GM23338 (cell line): ENCODE results near the gene MRPL22.
"Not testable (repeated sequence)": the region's sequence is repeated elsewhere in the genome, so short reads cannot be mapped to it uniquely, and the experiment has no call there.

Source experiments
- CREB1 ChIP-seq: fragments of 250-450 bp; sonication (Bioruptor Pico); IDR thresholded peaks from 2 replicates; pipeline ENCODE4 v1.5.0; 2020; ENCODE audit warnings: low read depth, mild to moderate bottlenecking, moderate library complexity
- EZH2 ChIP-seq: fragments of 200-600 bp; sonication (generic); IDR thresholded peaks from one replicate; pipeline ENCODE4 v1.8.0; 2017; ENCODE audit warnings: antibody characterized with exemption, mild to moderate bottlenecking, low read depth; ENCODE audit not compliant: unreplicated experiment
- EZH2phosphoT487 ChIP-seq: fragments of 200-600 bp; sonication (generic); IDR thresholded peaks from one replicate; pipeline ENCODE4 v1.8.1; 2018; ENCODE audit warnings: antibody characterized with exemption; ENCODE audit not compliant: unreplicated experiment
- JUNB ChIP-seq: IDR thresholded peaks from one replicate; pipeline ENCODE4 v1.6.1; 2016; ENCODE audit warnings: antibody characterized with exemption; ENCODE audit not compliant: unreplicated experiment
- POLR2AphosphoS5 ChIP-seq: IDR thresholded peaks from 2 replicates; pipeline ENCODE4 v1.6.1; 2016; ENCODE audit warnings: antibody characterized with exemption, low read depth
- TF ChIP-seq, protein P1 (sequence below), 2 experiments: fragments of 200-600 bp in 1 of 2; sonication (generic) in 1 of 2; conservative IDR thresholded peaks; 2 replicates each; pipeline versions ENCODE4 v1.5.1 to v1.6.1; 2016 to 2017; ENCODE audit warnings: antibody characterized with exemption in 2 of 2, low read depth in 2 of 2, mild to moderate bottlenecking in 2 of 2, moderate library complexity in 1 of 2
- TF ChIP-seq, protein P2 (sequence below): IDR thresholded peaks from one replicate; pipeline ENCODE4 v1.6.1; 2018; ENCODE audit warnings: antibody characterized with exemption; ENCODE audit not compliant: unreplicated experiment

DNA sequence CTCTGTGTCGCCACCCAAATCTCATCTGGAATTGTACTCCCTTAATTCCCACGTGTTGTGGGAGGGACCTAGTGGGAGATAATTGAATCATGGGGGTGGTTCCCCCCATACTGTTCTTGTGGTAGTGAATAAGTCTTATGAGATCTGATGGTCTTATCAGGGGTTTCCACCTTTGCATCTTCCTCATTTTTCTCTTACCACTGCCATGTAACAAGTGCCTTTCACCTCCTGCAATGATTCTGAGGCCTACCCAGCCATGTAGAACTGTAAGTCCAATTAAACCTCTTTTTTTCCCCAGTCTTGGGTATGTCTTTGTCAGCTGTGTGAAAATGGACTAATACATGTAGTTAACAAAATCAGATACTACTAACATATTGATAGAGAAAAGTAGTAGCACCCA is 37.4 kb downstream of the MRPL22 start:
- TF ChIP-seq, protein P1, sequence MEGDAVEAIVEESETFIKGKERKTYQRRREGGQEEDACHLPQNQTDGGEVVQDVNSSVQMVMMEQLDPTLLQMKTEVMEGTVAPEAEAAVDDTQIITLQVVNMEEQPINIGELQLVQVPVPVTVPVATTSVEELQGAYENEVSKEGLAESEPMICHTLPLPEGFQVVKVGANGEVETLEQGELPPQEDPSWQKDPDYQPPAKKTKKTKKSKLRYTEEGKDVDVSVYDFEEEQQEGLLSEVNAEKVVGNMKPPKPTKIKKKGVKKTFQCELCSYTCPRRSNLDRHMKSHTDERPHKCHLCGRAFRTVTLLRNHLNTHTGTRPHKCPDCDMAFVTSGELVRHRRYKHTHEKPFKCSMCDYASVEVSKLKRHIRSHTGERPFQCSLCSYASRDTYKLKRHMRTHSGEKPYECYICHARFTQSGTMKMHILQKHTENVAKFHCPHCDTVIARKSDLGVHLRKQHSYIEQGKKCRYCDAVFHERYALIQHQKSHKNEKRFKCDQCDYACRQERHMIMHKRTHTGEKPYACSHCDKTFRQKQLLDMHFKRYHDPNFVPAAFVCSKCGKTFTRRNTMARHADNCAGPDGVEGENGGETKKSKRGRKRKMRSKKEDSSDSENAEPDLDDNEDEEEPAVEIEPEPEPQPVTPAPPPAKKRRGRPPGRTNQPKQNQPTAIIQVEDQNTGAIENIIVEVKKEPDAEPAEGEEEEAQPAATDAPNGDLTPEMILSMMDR (conservative IDR thresholded peaks at IDR 0.05; ENCODE audit: low read depth in 2 of 2), result not testable (repeated sequence)
- TF ChIP-seq EZH2phosphoT487; POLR2AphosphoS5; EZH2; CREB1 (CRISPR knock-in tag); JUNB: not testable (repeated sequence)
- TF ChIP-seq, protein P2, sequence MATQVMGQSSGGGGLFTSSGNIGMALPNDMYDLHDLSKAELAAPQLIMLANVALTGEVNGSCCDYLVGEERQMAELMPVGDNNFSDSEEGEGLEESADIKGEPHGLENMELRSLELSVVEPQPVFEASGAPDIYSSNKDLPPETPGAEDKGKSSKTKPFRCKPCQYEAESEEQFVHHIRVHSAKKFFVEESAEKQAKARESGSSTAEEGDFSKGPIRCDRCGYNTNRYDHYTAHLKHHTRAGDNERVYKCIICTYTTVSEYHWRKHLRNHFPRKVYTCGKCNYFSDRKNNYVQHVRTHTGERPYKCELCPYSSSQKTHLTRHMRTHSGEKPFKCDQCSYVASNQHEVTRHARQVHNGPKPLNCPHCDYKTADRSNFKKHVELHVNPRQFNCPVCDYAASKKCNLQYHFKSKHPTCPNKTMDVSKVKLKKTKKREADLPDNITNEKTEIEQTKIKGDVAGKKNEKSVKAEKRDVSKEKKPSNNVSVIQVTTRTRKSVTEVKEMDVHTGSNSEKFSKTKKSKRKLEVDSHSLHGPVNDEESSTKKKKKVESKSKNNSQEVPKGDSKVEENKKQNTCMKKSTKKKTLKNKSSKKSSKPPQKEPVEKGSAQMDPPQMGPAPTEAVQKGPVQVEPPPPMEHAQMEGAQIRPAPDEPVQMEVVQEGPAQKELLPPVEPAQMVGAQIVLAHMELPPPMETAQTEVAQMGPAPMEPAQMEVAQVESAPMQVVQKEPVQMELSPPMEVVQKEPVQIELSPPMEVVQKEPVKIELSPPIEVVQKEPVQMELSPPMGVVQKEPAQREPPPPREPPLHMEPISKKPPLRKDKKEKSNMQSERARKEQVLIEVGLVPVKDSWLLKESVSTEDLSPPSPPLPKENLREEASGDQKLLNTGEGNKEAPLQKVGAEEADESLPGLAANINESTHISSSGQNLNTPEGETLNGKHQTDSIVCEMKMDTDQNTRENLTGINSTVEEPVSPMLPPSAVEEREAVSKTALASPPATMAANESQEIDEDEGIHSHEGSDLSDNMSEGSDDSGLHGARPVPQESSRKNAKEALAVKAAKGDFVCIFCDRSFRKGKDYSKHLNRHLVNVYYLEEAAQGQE, result not testable (repeated sequence)
